ENCODE data around the gene TMCC1. TPM values are rescaled to one million over a fixed set of nuclear protein-coding genes. Genes with fewer than 3 reads are reported as not detected.

The TMCC1 gene
- total and polyA plus RNA-seq, 10 of the 15 experiments (the other 5 are each of a cell fraction or from before 2014, with no cell fraction given), result 2.3 to 21.1 (median 8.4) TPM

- TF ChIP-seq SKIL (IDR thresholded peaks at IDR 0.05; ENCODE audit: low read depth, poor library complexity, severe bottlenecking) (no peak), TBL1XR1 (IDR thresholded peaks at IDR 0.05; ENCODE audit: low read depth, low read length) (no peak), TCF3 (IDR thresholded peaks at IDR 0.05; ENCODE audit: borderline replicate concordance, insufficient read depth, low read depth, low read length) (0 out of 2 replicates have a peak, but pooled peaks have one; percentile 38), PAX8 (IDR thresholded peaks at IDR 0.05) (no peak), RUNX3 (IDR thresholded peaks at IDR 0.05; ENCODE audit: low read length) (peak; percentile 39), BRCA1 (IDR thresholded peaks at IDR 0.05; ENCODE audit: low read depth, low read length) (no peak)
- TF ChIP-seq, protein P1, sequence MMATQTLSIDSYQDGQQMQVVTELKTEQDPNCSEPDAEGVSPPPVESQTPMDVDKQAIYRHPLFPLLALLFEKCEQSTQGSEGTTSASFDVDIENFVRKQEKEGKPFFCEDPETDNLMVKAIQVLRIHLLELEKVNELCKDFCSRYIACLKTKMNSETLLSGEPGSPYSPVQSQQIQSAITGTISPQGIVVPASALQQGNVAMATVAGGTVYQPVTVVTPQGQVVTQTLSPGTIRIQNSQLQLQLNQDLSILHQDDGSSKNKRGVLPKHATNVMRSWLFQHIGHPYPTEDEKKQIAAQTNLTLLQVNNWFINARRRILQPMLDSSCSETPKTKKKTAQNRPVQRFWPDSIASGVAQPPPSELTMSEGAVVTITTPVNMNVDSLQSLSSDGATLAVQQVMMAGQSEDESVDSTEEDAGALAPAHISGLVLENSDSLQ (IDR thresholded peaks at IDR 0.05), result peak; percentile 86
Measured at GRCh38 chr3:129890125-129890524, 3.4 kb downstream of the TMCC1 start (continued).

- no TSS peak for BruUV-seq (replicated peaks)
- FAIRE-seq, result no peak
- Histone ChIP-seq H3K4me3 (no peak overlapping the region), H3K27me3 (replicated peaks in 1 of 2; ENCODE audit: control insufficient read depth in 2 of 2, insufficient read depth in 2 of 2, low read length in 1 of 2) (no peaks in the 10 kb centered on the region), H3K27ac (ENCODE audit: control insufficient read depth, insufficient read depth) (no peak overlapping the region), H4K20me1 (ENCODE audit: control insufficient read depth, insufficient read depth) (no peaks in the 10 kb centered on the region), H3K4me2 (ENCODE audit: control insufficient read depth, insufficient read depth) (no peak overlapping the region), H2AFZ (ENCODE audit: control insufficient read depth, low read depth, low read length) (no peak overlapping the region), H3K79me2 (ENCODE audit: control insufficient read depth, insufficient read depth, low read length) (peaks cover 32% of the 10 kb centered on the region), H3K9ac (ENCODE audit: control insufficient read depth, insufficient read depth, low read length) (no peak overlapping the region), H3K9me3 (replicated peaks; ENCODE audit: control insufficient read depth, insufficient read depth, low read length) (no peaks in the 10 kb centered on the region), H3K4me1 (ENCODE audit: control insufficient read depth, insufficient read depth, low read length) (peaks cover 22% of the 10 kb centered on the region), H3K36me3 (ENCODE audit: control insufficient read depth in 2 of 2, insufficient read depth in 2 of 2, low read length in 1 of 2) (no peaks in the 10 kb centered on the region)
- RAD21 ChIA-PET (ENCODE audit: unreplicated experiment), result no interaction called here
- intact Hi-C loops (cut with micrococcal nuclease; ENCODE audit: unreplicated experiment), result no loop called here
- SMC1A ChIA-PET (ENCODE audit: uncharacterized antibody, unreplicated experiment), result interaction anchor here (2.7 to 4.3 kb wide), 2 partner anchors 10 to 26 kb away, joined by 8 to 24 read pairs; no protein-coding TSS in a partner anchor
- no peak for DNase-seq (ENCODE audit: low read depth, low spot score)
- ATAC-seq, result no peak
- in situ Hi-C loops (cut with MboI), result no loop called here
- POLR2A ChIA-PET, result no interaction called here
- CTCF ChIA-PET, result no interaction called here
- WGBS (ENCODE audit: insufficient coverage, insufficient replicate concordance, low lambda C conversion rate, missing lambda C conversion rate), result 97% methylated on average over 5 of the region's 5 CpGs
- TF ChIP-seq PAX8 (IDR thresholded peaks at IDR 0.05), result no peak
- TF ChIP-seq EGR1 (IDR thresholded peaks at IDR 0.05; ENCODE audit: borderline replicate concordance in 1 of 2, low read depth in 2 of 2, low read length in 2 of 2), result no peak
- no peak for TF ChIP-seq FOXK2 (IDR thresholded peaks at IDR 0.05)
- TF ChIP-seq POU2F2 (IDR thresholded peaks at IDR 0.05; ENCODE audit: borderline replicate concordance, low read depth, low read length), result no peak
- TF ChIP-seq PML (IDR thresholded peaks at IDR 0.05; ENCODE audit: low read length), result no peak
- TF ChIP-seq ETV6 (conservative IDR thresholded peaks at IDR 0.05 in 1 of 2, IDR thresholded peaks at IDR 0.05 in 1 of 2; ENCODE audit: borderline replicate concordance in 1 of 2, low read depth in 1 of 2), result no peak
- TF ChIP-seq DPF2 (IDR thresholded peaks at IDR 0.05), result no peak
- no peak for TF ChIP-seq MAX (IDR thresholded peaks at IDR 0.05; ENCODE audit: low read depth, low read length)
- TF ChIP-seq GATAD2B (conservative IDR thresholded peaks at IDR 0.05; ENCODE audit: low read depth), result no peak
- TF ChIP-seq TBL1XR1 (IDR thresholded peaks at IDR 0.05; ENCODE audit: low read depth, low read length), result no peak
- no peak for TF ChIP-seq ASH2L (IDR thresholded peaks at IDR 0.05; ENCODE audit: borderline replicate concordance, low read depth)
- TF ChIP-seq IRF4 (IDR thresholded peaks at IDR 0.05; ENCODE audit: low read depth, low read length), result no peak
- no peak for TF ChIP-seq IKZF1 (conservative IDR thresholded peaks at IDR 0.05)
- no peak for TF ChIP-seq CHD1 (IDR thresholded peaks at IDR 0.05; ENCODE audit: low read depth, low read length)
- TF ChIP-seq FOXM1 (IDR thresholded peaks at IDR 0.05; ENCODE audit: low read depth, low read length), result no peak
- TF ChIP-seq, protein P2, sequence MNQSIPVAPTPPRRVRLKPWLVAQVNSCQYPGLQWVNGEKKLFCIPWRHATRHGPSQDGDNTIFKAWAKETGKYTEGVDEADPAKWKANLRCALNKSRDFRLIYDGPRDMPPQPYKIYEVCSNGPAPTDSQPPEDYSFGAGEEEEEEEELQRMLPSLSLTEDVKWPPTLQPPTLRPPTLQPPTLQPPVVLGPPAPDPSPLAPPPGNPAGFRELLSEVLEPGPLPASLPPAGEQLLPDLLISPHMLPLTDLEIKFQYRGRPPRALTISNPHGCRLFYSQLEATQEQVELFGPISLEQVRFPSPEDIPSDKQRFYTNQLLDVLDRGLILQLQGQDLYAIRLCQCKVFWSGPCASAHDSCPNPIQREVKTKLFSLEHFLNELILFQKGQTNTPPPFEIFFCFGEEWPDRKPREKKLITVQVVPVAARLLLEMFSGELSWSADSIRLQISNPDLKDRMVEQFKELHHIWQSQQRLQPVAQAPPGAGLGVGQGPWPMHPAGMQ (IDR thresholded peaks at IDR 0.05; ENCODE audit: borderline replicate concordance), result no peak
Measured at GRCh38 chr3:129888771-129889170, 4.7 kb downstream of the TMCC1 start.

Data from GM12878 (cell line).